Medulla oblongata (tissue), 1 donor: ENCODE results near the gene DHX58.

Experiments
- DNase-seq: peaks from one replicate; pipeline ENCODE4 v3.0.0-alpha.2; 2015; ENCODE audit errors: extremely low spot score

Gene DHX58

GRCh38 chr17:42055496-42055895, 57.0 kb downstream of the DHX58 start:
- no peak for DNase-seq

GRCh38 chr17:42055027-42055426, 57.5 kb downstream of the DHX58 start:
- no peak for DNase-seq

GRCh38 chr17:42053731-42054500, 58.6 kb downstream of the DHX58 start:
- DNase-seq = no peak

GRCh38 chr17:42052346-42052877, 60.1 kb downstream of the DHX58 start:
- DNase-seq = no peak

- DNase-seq = no peak
Observed at GRCh38 chr17:42051645-42052044, 60.9 kb downstream of the DHX58 start.
